Measurements from ENCODE around the gene VSTM2L. TPM values are rescaled to one million over a fixed set of nuclear protein-coding genes. Genes with fewer than 3 reads are reported as not detected.
A peak's percentile ranks its signal among the peaks of the same experiment; 100 is the strongest.

The VSTM2L gene
- total and polyA plus RNA-seq, 3 donors from 2014 or later = 7.3 to 74.7 (median 40.2) TPM

- intact Hi-C loops (cut with DNase I; ENCODE audit: low total_unique reads) = loop anchor here (10.0 kb wide), 1 partner anchor 83 kb away; the partner anchor contains the start of gene VSTM2L
- TF ChIP-seq CTCF (IDR thresholded peaks at IDR 0.05) = no peak
- TF ChIP-seq POLR2A (IDR thresholded peaks at IDR 0.05) = no peak
- no peaks in the 10 kb centered on the region for H3K9me3 ChIP-seq
- H3K27me3 ChIP-seq = no peaks in the 10 kb centered on the region
- H3K4me1 ChIP-seq = peaks cover 42% of the 10 kb centered on the region
- H3K36me3 ChIP-seq (ENCODE audit: low read depth, missing control alignments) = no peaks in the 10 kb centered on the region
- H3K4me3 ChIP-seq = no peak overlapping the region
- DNase-seq = no peak
- H3K27ac ChIP-seq = no peak overlapping the region
- WGBS, 2 donors = 70 to 85% methylated on average over 12 of the region's 12 CpGs
Measured at GRCh38 chr20:37987602-37988290, 84.8 kb downstream of the VSTM2L start.

GRCh38 chr20:37988306-37988954 is 85.5 kb downstream of the VSTM2L start:
- Histone ChIP-seq H3K4me3 (no peak overlapping the region), H3K27me3 (no peaks in the 10 kb centered on the region), H3K36me3 (ENCODE audit: low read depth, missing control alignments) (no peaks in the 10 kb centered on the region), H3K27ac (no peak overlapping the region), H3K9me3 (no peaks in the 10 kb centered on the region), H3K4me1 (peaks cover 49% of the 10 kb centered on the region)
- TF ChIP-seq CTCF (IDR thresholded peaks at IDR 0.05) (no peak), POLR2A (IDR thresholded peaks at IDR 0.05) (no peak)
- 88 to 89% methylated on average over 5 of the region's 5 CpGs for WGBS, 2 donors
- intact Hi-C loops (cut with DNase I; ENCODE audit: low total_unique reads) = loop anchor here (10.0 kb wide), 1 partner anchor 84 kb away; the partner anchor contains the start of gene VSTM2L
- DNase-seq = no peak

GRCh38 chr20:37989601-37990295 is 86.8 kb downstream of the VSTM2L start:
- Histone ChIP-seq H3K36me3 (ENCODE audit: low read depth, missing control alignments) (no peaks in the 10 kb centered on the region), H3K9me3 (no peaks in the 10 kb centered on the region), H3K4me1 (peaks cover 47% of the 10 kb centered on the region), H3K4me3 (no peak overlapping the region), H3K27ac (no peak overlapping the region), H3K27me3 (no peaks in the 10 kb centered on the region)
- WGBS, 2 donors = 53 to 56% methylated on average over 7 of the region's 7 CpGs
- TF ChIP-seq CTCF (IDR thresholded peaks at IDR 0.05) (no peak), POLR2A (IDR thresholded peaks at IDR 0.05) (no peak)
- no peak for DNase-seq
- intact Hi-C loops (cut with DNase I; ENCODE audit: low total_unique reads) = loop anchor here (10.0 kb wide), 2 partner anchors 85 to 425 kb away; partner anchors contain the start of gene VSTM2L

GRCh38 chr20:37990571-37991151 is 87.7 kb downstream of the VSTM2L start:
- no peaks in the 10 kb centered on the region for H3K9me3 ChIP-seq
- DNase-seq = peak; percentile 56
- H3K27ac ChIP-seq = no peak overlapping the region
- WGBS, 2 donors = 53 to 86% methylated on average over 10 of the region's 10 CpGs
- no peak overlapping the region for H3K4me3 ChIP-seq
- intact Hi-C loops (cut with DNase I; ENCODE audit: low total_unique reads) = loop anchor here (10.0 kb wide), 1 partner anchor 426 kb away; no protein-coding TSS in a partner anchor
- no peaks in the 10 kb centered on the region for H3K36me3 ChIP-seq (ENCODE audit: low read depth, missing control alignments)
- no peaks in the 10 kb centered on the region for H3K27me3 ChIP-seq
- H3K4me1 ChIP-seq = peaks cover 47% of the 10 kb centered on the region
- TF ChIP-seq POLR2A (IDR thresholded peaks at IDR 0.05) = no peak
- TF ChIP-seq CTCF (IDR thresholded peaks at IDR 0.05) = no peak

All from testis (tissue), 3 donors.